ENCODE data around the gene CCN2.

CCN2 gene

GRCh38 chr6:131946992-131947955 is 3.9 kb downstream of the CCN2 start:
- Histone ChIP-seq H3K9me3 (ENCODE audit: low read length) (no peaks in the 10 kb centered on the region), H3K79me2 (ENCODE audit: insufficient read depth, low read length) (no peaks in the 10 kb centered on the region), H3K4me3 (ENCODE audit: low read depth, low read length, poor library complexity, severe bottlenecking) (no peak overlapping the region), H3K9ac (ENCODE audit: low read length) (no peak overlapping the region), H4K20me1 (ENCODE audit: insufficient read depth, low read length) (no peaks in the 10 kb centered on the region), H3K27me3 (ENCODE audit: insufficient read depth, low read length) (no peaks in the 10 kb centered on the region), H3K4me2 (ENCODE audit: low read length) (no peak overlapping the region), H3K27ac (ENCODE audit: low read depth, low read length, poor library complexity, severe bottlenecking) (no peak overlapping the region), H3K9me2 (ENCODE audit: low read depth, low read length) (no peaks in the 10 kb centered on the region), H3K4me1 (ENCODE audit: insufficient read depth, low read length, severe bottlenecking) (no peaks in the 10 kb centered on the region), H2AFZ (ENCODE audit: low read length) (no peak overlapping the region), H3K36me3 (ENCODE audit: insufficient read depth, low read length) (no peaks in the 10 kb centered on the region), H3F3A (ENCODE audit: insufficient read depth, low read length) (no peaks in the 10 kb centered on the region)
- TF ChIP-seq CTCF (IDR thresholded peaks at IDR 0.05; ENCODE audit: low read length) (no peak), EZH2 (IDR thresholded peaks at IDR 0.05; ENCODE audit: borderline replicate concordance, low read length) (no peak)

GRCh38 chr6:131946404-131946991 is 4.7 kb downstream of the CCN2 start:
- TF ChIP-seq CTCF (IDR thresholded peaks at IDR 0.05; ENCODE audit: low read length): no peak
- no peak for TF ChIP-seq EZH2 (IDR thresholded peaks at IDR 0.05; ENCODE audit: borderline replicate concordance, low read length)
- H3K9ac ChIP-seq (ENCODE audit: low read length): no peak overlapping the region
- no peak overlapping the region for H3K27ac ChIP-seq (ENCODE audit: low read depth, low read length, poor library complexity, severe bottlenecking)
- H3F3A ChIP-seq (ENCODE audit: insufficient read depth, low read length): no peaks in the 10 kb centered on the region
- H3K4me3 ChIP-seq (ENCODE audit: low read depth, low read length, poor library complexity, severe bottlenecking): no peak overlapping the region
- H3K9me3 ChIP-seq (ENCODE audit: low read length): no peaks in the 10 kb centered on the region
- no peaks in the 10 kb centered on the region for H3K79me2 ChIP-seq (ENCODE audit: insufficient read depth, low read length)
- no peak overlapping the region for H2AFZ ChIP-seq (ENCODE audit: low read length)
- H3K4me2 ChIP-seq (ENCODE audit: low read length): no peak overlapping the region
- no peaks in the 10 kb centered on the region for H3K36me3 ChIP-seq (ENCODE audit: insufficient read depth, low read length)
- no peaks in the 10 kb centered on the region for H3K27me3 ChIP-seq (ENCODE audit: insufficient read depth, low read length)
- no peaks in the 10 kb centered on the region for H3K4me1 ChIP-seq (ENCODE audit: insufficient read depth, low read length, severe bottlenecking)
- H4K20me1 ChIP-seq (ENCODE audit: insufficient read depth, low read length): no peaks in the 10 kb centered on the region
- H3K9me2 ChIP-seq (ENCODE audit: low read depth, low read length): no peaks in the 10 kb centered on the region

- no peak overlapping the region for H3K9ac ChIP-seq (ENCODE audit: low read length)
- TF ChIP-seq CTCF (IDR thresholded peaks at IDR 0.05; ENCODE audit: low read length): no peak
- H3K4me3 ChIP-seq (ENCODE audit: low read depth, low read length, poor library complexity, severe bottlenecking): no peak overlapping the region
- H3K4me1 ChIP-seq (ENCODE audit: insufficient read depth, low read length, severe bottlenecking): no peaks in the 10 kb centered on the region
- no peaks in the 10 kb centered on the region for H3F3A ChIP-seq (ENCODE audit: insufficient read depth, low read length)
- H3K27ac ChIP-seq (ENCODE audit: low read depth, low read length, poor library complexity, severe bottlenecking): no peak overlapping the region
- no peaks in the 10 kb centered on the region for H4K20me1 ChIP-seq (ENCODE audit: insufficient read depth, low read length)
- H3K9me2 ChIP-seq (ENCODE audit: low read depth, low read length): no peaks in the 10 kb centered on the region
- H2AFZ ChIP-seq (ENCODE audit: low read length): no peak overlapping the region
- no peak overlapping the region for H3K4me2 ChIP-seq (ENCODE audit: low read length)
- H3K27me3 ChIP-seq (ENCODE audit: insufficient read depth, low read length): no peaks in the 10 kb centered on the region
- H3K9me3 ChIP-seq (ENCODE audit: low read length): no peaks in the 10 kb centered on the region
- H3K79me2 ChIP-seq (ENCODE audit: insufficient read depth, low read length): no peaks in the 10 kb centered on the region
- no peaks in the 10 kb centered on the region for H3K36me3 ChIP-seq (ENCODE audit: insufficient read depth, low read length)
Measured at GRCh38 chr6:131945971-131946370, 5.2 kb downstream of the CCN2 start.
